CD14-positive monocyte (primary cell): ENCODE data around the gene CCM2. TPM values are rescaled to one million over a fixed set of nuclear protein-coding genes. Genes with fewer than 3 reads are reported as not detected.

ENCODE experiments used
- DNase-seq, 3 donors: peaks; one replicate each; pipeline ENCODE4 v3.0.0-alpha.2; 2011 to 2022
- H2AFZ ChIP-seq: 2 replicates; pipeline ENCODE4 v1.6.0; 2012; ENCODE audit warnings: mild to moderate bottlenecking, low read depth, low read length, inconsistent platforms; ENCODE audit not compliant: insufficient read depth, poor library complexity, severe bottlenecking
- H3K27ac ChIP-seq, 2 donors: 1 replicate in 1 of 2; 2 replicates in 1 of 2; pipeline ENCODE4 v1.5.1; 2012 to 2013; ENCODE audit warnings: low read length in 2 of 2, control low read depth in 1 of 2, inconsistent platforms in 1 of 2, low read depth in 1 of 2, mild to moderate bottlenecking in 1 of 2
- H3K27me3 ChIP-seq, 2 donors: one replicate each; pipeline versions ENCODE4 v1.6.0 to v1.6.1; 2011 to 2013; ENCODE audit warnings: low read length in 2 of 2; ENCODE audit not compliant: control insufficient read depth in 2 of 2, insufficient read depth in 2 of 2
- H3K36me3 ChIP-seq, 2 donors: replicated peaks in 1 of 2; 1 replicate in 1 of 2; 2 replicates in 1 of 2; pipeline versions ENCODE4 v1.5.1 to v1.6.1; 2012 to 2013; ENCODE audit warnings: low read length in 2 of 2, control low read depth in 1 of 2, inconsistent platforms in 1 of 2, mild to moderate bottlenecking in 1 of 2; ENCODE audit not compliant: insufficient read depth in 2 of 2, control insufficient read depth in 1 of 2
- H3K4me1 ChIP-seq, 2 donors: 1 replicate in 1 of 2; 2 replicates in 1 of 2; pipeline versions ENCODE4 v1.5.1 to v1.6.1; 2012 to 2013; ENCODE audit warnings: low read length in 2 of 2, control low read depth in 1 of 2, inconsistent platforms in 1 of 2, mild to moderate bottlenecking in 1 of 2, moderate library complexity in 1 of 2; ENCODE audit not compliant: insufficient read depth in 2 of 2, control insufficient read depth in 1 of 2
- H3K4me2 ChIP-seq: replicated peaks from 2 replicates; pipeline ENCODE3; 2012; ENCODE audit warnings: low read length, moderate library complexity, mild to moderate bottlenecking; ENCODE audit not compliant: poor library complexity, severe bottlenecking; ENCODE audit errors: extremely low read depth
- H3K4me3 ChIP-seq, 3 experiments: fragments of 200-600 bp in 1 of 3; sonication (generic) in 1 of 3; replicated peaks in 1 of 3; 1 replicate in 2 of 3; 2 replicates in 1 of 3; pipeline ENCODE4 v1.5.1; 2011 to 2013; ENCODE audit warnings: low read length in 3 of 3, mild to moderate bottlenecking in 3 of 3, control low read depth in 2 of 3, low read depth in 2 of 3, inconsistent platforms in 1 of 3, moderate library complexity in 1 of 3
- H3K79me2 ChIP-seq: 2 replicates; pipeline ENCODE4 v1.6.0; 2012; ENCODE audit warnings: mild to moderate bottlenecking, control low read depth, inconsistent platforms, low read length, moderate library complexity; ENCODE audit not compliant: insufficient read depth
- H3K9ac ChIP-seq: 2 replicates; pipeline ENCODE4 v1.6.0; 2017; ENCODE audit warnings: low read length, mild to moderate bottlenecking; ENCODE audit not compliant: insufficient read depth, poor library complexity, severe bottlenecking
- H3K9me3 ChIP-seq, 2 donors: replicated peaks in 1 of 2; 1 replicate in 1 of 2; 2 replicates in 1 of 2; pipeline versions ENCODE4 v1.5.1 to v1.6.1; 2012 to 2013; ENCODE audit warnings: low read length in 2 of 2, control low read depth in 1 of 2; ENCODE audit not compliant: control insufficient read depth in 1 of 2, insufficient read depth in 1 of 2
- H4K20me1 ChIP-seq: 2 replicates; pipeline ENCODE4 v1.6.0; 2012; ENCODE audit warnings: mild to moderate bottlenecking, low read length, control low read depth, moderate library complexity; ENCODE audit not compliant: insufficient read depth
- H3K27ac Mint-ChIP-seq, 7 donors: one replicate each; pipeline ENCODE4 v1.8.0; 2020; ENCODE audit warnings: mild to moderate bottlenecking in 7 of 7, mixed read lengths in 7 of 7, moderate library complexity in 6 of 7, inconsistent platforms in 2 of 7
- H3K27me3 Mint-ChIP-seq, 3 donors: one replicate each; pipeline ENCODE4 v1.8.0; 2021 to 2022; ENCODE audit warnings: low read depth in 3 of 3, mild to moderate bottlenecking in 3 of 3, mixed read lengths in 3 of 3, moderate library complexity in 3 of 3, inconsistent platforms in 1 of 3
- H3K36me3 Mint-ChIP-seq, 2 donors: one replicate each; pipeline ENCODE4 v1.8.0; 2020; ENCODE audit warnings: mixed read lengths in 2 of 2, inconsistent platforms in 1 of 2, mild to moderate bottlenecking in 1 of 2
- H3K4me1 Mint-ChIP-seq: one replicate; pipeline ENCODE4 v1.8.0; 2020; ENCODE audit warnings: mild to moderate bottlenecking, mixed read lengths
- H3K4me3 Mint-ChIP-seq, 2 donors: one replicate each; pipeline ENCODE4 v1.8.0; 2020; ENCODE audit warnings: mild to moderate bottlenecking in 2 of 2, mixed read lengths in 2 of 2, moderate library complexity in 1 of 2
- H3K9me3 Mint-ChIP-seq, 7 donors: one replicate each; pipeline ENCODE4 v1.8.0; 2020 to 2022; ENCODE audit warnings: mixed read lengths in 7 of 7, mild to moderate bottlenecking in 6 of 7, moderate library complexity in 6 of 7, inconsistent platforms in 2 of 7
- WGBS: methylation state at CpG from one replicate; pipeline ENCODE4 v1.1.5; 2013; ENCODE audit warnings: missing lambda C conversion rate; ENCODE audit not compliant: insufficient coverage; 5-methylcytosine and 5-hydroxymethylcytosine counted together
- intact Hi-C, 2 donors: fragments of 100-400 bp; cut with micrococcal nuclease; formaldehyde crosslinking; loops; one replicate each; pipeline versions ENCODE4 v1.15.0 to v1.15.1; 2023
- polyA plus RNA-seq, 3 donors: library from polyadenylated mRNA; depleted of rRNA in 1 of 3; unstranded in 2 of 3; stranded (reverse) in 1 of 3; fragments of 300-500 nt in 2 of 3; fragments of >200 nt in 1 of 3; fragmentation: Illumina TruSeq in 2 of 3; gene quantifications; 1 replicate in 2 of 3; 2 replicates in 1 of 3; pipeline ENCODE4 v1.2.3, GENCODE V29; 2012 to 2021
- TF ChIP-seq, protein P1 (sequence below): fragments of 200-600 bp; IDR thresholded peaks from one replicate; pipeline ENCODE4 v1.8.0; 2022; ENCODE audit warnings: antibody characterized with exemption, mild to moderate bottlenecking

CCM2 gene
- polyA plus RNA-seq, 3 donors, result 38.5 to 102 (median 51.4) TPM

DNA sequence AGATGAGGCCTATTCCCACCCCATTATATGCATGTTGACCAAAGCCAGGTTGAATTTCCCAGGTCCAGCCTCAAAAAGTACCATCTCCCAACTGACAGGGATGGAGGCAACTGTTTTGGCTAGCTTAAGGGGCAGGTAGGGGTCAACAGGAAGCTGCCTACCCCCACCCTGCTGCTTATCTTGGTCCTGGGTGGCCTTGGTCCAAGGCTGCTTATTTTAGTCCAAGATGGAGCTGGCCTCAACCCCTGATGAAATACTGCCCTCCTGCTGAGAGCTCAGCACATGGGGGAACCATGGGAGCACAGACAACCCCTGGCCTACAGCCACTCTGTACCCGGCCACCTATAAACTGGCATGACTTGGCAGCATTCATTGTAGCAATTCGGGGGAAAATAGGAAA is 44.3 kb upstream of the CCM2 start:
- H3K27ac ChIP-seq, result no peak overlapping the region
- intact Hi-C loops, result no loop called here
- no peak overlapping the region for H3K9ac ChIP-seq
- H3K4me3 ChIP-seq, result no peak overlapping the region
- TF ChIP-seq, protein P1, sequence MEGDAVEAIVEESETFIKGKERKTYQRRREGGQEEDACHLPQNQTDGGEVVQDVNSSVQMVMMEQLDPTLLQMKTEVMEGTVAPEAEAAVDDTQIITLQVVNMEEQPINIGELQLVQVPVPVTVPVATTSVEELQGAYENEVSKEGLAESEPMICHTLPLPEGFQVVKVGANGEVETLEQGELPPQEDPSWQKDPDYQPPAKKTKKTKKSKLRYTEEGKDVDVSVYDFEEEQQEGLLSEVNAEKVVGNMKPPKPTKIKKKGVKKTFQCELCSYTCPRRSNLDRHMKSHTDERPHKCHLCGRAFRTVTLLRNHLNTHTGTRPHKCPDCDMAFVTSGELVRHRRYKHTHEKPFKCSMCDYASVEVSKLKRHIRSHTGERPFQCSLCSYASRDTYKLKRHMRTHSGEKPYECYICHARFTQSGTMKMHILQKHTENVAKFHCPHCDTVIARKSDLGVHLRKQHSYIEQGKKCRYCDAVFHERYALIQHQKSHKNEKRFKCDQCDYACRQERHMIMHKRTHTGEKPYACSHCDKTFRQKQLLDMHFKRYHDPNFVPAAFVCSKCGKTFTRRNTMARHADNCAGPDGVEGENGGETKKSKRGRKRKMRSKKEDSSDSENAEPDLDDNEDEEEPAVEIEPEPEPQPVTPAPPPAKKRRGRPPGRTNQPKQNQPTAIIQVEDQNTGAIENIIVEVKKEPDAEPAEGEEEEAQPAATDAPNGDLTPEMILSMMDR, result no peak
- peaks cover 15% of the 10 kb centered on the region for H4K20me1 ChIP-seq
- peaks cover 8 to 15% (median 14%) of the 10 kb centered on the region in 3 donors for H3K27me3 Mint-ChIP-seq
- H3K4me1 Mint-ChIP-seq, result peaks cover 21% of the 10 kb centered on the region
- no peaks in the 10 kb centered on the region for H3K36me3 ChIP-seq
- H3K4me1 ChIP-seq, result peaks cover 18 to 21% of the 10 kb centered on the region in 2 donors
- no peak overlapping the region for H3K27ac Mint-ChIP-seq
- no peaks in the 10 kb centered on the region for H3K27me3 ChIP-seq
- peaks cover 0 to 7% (median 0%) of the 10 kb centered on the region in 7 donors for H3K9me3 Mint-ChIP-seq
- H3K4me3 Mint-ChIP-seq, result no peak overlapping the region
- no peak overlapping the region for H2AFZ ChIP-seq
- no peaks in the 10 kb centered on the region for H3K9me3 ChIP-seq
- no peak overlapping the region for H3K4me2 ChIP-seq
- DNase-seq, result peak in 1 of 3 donors; percentile 7
- no peaks in the 10 kb centered on the region for H3K79me2 ChIP-seq
- no peaks in the 10 kb centered on the region for H3K36me3 Mint-ChIP-seq
- 78% methylated on average over 2 of the region's 2 CpGs for WGBS

DNA sequence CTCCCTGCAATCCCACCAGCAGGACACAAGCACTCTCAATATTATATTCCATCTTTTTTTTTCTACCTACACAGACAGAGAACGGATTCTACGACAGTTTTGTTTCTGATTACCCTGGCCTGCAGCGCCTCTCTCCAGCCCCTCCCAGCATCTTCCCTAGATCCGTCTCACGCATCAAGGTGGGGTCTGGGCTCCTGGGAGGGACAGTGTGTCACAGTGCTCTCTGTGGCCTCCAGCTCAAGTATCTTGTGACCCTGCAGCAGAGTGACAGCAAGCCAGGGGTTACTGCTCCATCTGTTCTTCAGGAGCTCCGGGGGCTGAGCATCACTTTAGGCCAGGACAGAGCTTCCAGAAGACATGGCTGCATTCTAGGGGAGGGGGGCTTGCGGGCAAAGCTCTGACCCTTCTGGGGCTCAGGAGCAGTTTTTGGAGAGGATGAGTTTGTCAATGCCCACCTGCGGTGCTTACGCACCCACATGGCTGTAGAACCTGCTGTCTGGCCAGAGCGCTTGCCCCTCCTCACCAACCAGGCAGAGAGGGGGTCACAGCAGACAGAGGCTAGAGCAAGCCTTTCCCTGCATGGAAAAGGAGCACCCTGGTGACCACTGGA is 43.7 kb upstream of the CCM2 start:
- H3K9me3 ChIP-seq, result no peaks in the 10 kb centered on the region
- H4K20me1 ChIP-seq, result peaks cover 16% of the 10 kb centered on the region
- H3K27me3 ChIP-seq, result no peaks in the 10 kb centered on the region
- H3K79me2 ChIP-seq, result no peaks in the 10 kb centered on the region
- Mint-ChIP-seq H3K4me3 (no peak overlapping the region), H3K36me3 (no peaks in the 10 kb centered on the region), H3K27ac (no peak overlapping the region), H3K4me1 (peaks cover 21% of the 10 kb centered on the region), H3K27me3 (peaks cover 8 to 14% (median 14%) of the 10 kb centered on the region in 3 donors), H3K9me3 (peaks cover 0 to 7% (median 0%) of the 10 kb centered on the region in 7 donors)
- no peak overlapping the region for H3K4me3 ChIP-seq
- intact Hi-C loops, result no loop called here
- H2AFZ ChIP-seq, result no peak overlapping the region
- WGBS, result 96% methylated on average over 5 of the region's 10 CpGs
- TF ChIP-seq, protein P1, result no peak
- no peak overlapping the region for H3K9ac ChIP-seq
- H3K4me1 ChIP-seq, result peaks cover 18 to 21% of the 10 kb centered on the region in 2 donors
- no peak for DNase-seq
- H3K36me3 ChIP-seq, result no peaks in the 10 kb centered on the region
- no peak overlapping the region for H3K4me2 ChIP-seq
- H3K27ac ChIP-seq, result no peak overlapping the region
